Endothelial cell (in vitro differentiated cells): Measurements from ENCODE around the gene CACNA1D. TPM values are rescaled to one million over a fixed set of nuclear protein-coding genes. Genes with fewer than 3 reads are reported as not detected.

Source experiments
- DNase-seq: peaks from one replicate; pipeline ENCODE4 v3.0.0; 2021; ENCODE audit warnings: low spot score
- H3K27ac Mint-ChIP-seq: one replicate; pipeline ENCODE4 v1.8.0; 2021; ENCODE audit warnings: mixed read lengths, inconsistent platforms; ENCODE audit not compliant: unreplicated experiment
- H3K27me3 Mint-ChIP-seq: one replicate; pipeline ENCODE4 v1.8.0; 2021; ENCODE audit warnings: mild to moderate bottlenecking, moderate library complexity, mixed read lengths, inconsistent platforms; ENCODE audit not compliant: unreplicated experiment
- H3K36me3 Mint-ChIP-seq: one replicate; pipeline ENCODE4 v1.8.0; 2021; ENCODE audit warnings: mild to moderate bottlenecking, low read depth, mixed read lengths, inconsistent platforms; ENCODE audit not compliant: unreplicated experiment
- H3K4me1 Mint-ChIP-seq: one replicate; pipeline ENCODE4 v1.8.0; 2021; ENCODE audit warnings: mild to moderate bottlenecking, mixed read lengths, inconsistent platforms; ENCODE audit not compliant: unreplicated experiment
- H3K4me3 Mint-ChIP-seq: one replicate; pipeline ENCODE4 v1.8.0; 2021; ENCODE audit warnings: mild to moderate bottlenecking, mixed read lengths, inconsistent platforms; ENCODE audit not compliant: unreplicated experiment
- H3K9me3 Mint-ChIP-seq: one replicate; pipeline ENCODE4 v1.8.0; 2021; ENCODE audit warnings: mixed read lengths, inconsistent platforms; ENCODE audit not compliant: unreplicated experiment
- CTCF ChIP-seq: fragments of 200-600 bp; sonication (generic); IDR thresholded peaks from one replicate; pipeline ENCODE4 v1.5.0; 2021; ENCODE audit warnings: antibody characterized with exemption; ENCODE audit not compliant: unreplicated experiment
- total RNA-seq: library from RNA; stranded (reverse); fragmentation: NEBNext Ultra II Directional; extraction: Animal tissue kit (Norgen Biotek cat#: 25700); gene quantifications from one replicate; pipeline ENCODE4 v1.2.1, GENCODE V29; 2021; ENCODE audit not compliant: unreplicated experiment

CACNA1D gene
- total RNA-seq, 1 donor from 2014 or later: 208 TPM

GRCh38 chr3:53500165-53500777 lies 5.9 kb downstream of the CACNA1D start:
- TF ChIP-seq CTCF: no peak
- Mint-ChIP-seq H3K27ac (no peak overlapping the region), H3K36me3 (no peaks in the 10 kb centered on the region), H3K27me3 (peaks cover 4% of the 10 kb centered on the region), H3K9me3 (no peaks in the 10 kb centered on the region), H3K4me1 (peaks cover 24% of the 10 kb centered on the region), H3K4me3 (no peak overlapping the region)
- DNase-seq: no peak

DNA sequence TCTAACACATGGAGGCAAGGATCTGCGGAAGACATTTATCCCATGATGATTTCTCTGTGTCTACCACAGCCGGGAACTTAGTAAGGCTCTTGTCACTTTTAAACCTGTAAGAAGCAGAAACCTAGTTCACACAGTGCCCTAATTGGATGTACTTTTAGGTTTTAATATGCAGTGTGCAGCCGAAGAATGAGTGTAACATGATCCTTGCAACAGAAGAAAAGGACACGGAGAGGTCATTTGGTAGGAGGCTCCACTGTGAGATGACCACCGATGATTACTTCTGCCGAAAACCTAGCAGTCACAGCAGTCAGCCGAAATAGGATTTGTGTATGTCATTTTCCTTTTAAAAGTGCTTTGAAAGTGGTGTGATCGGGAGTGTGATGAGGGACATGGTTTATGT lies 6.8 kb downstream of the CACNA1D start:
- Mint-ChIP-seq H3K27me3 (peaks cover 1% of the 10 kb centered on the region), H3K4me3 (no peak overlapping the region), H3K27ac (no peak overlapping the region), H3K4me1 (peaks cover 27% of the 10 kb centered on the region), H3K36me3 (no peaks in the 10 kb centered on the region), H3K9me3 (no peaks in the 10 kb centered on the region)
- no peak for TF ChIP-seq CTCF
- DNase-seq: no peak

- H3K27ac Mint-ChIP-seq: peak overlapping the region; percentile 49
- H3K27me3 Mint-ChIP-seq: peaks cover 1% of the 10 kb centered on the region
- no peak for TF ChIP-seq CTCF
These were observed 8.3 kb downstream of the CACNA1D start for GRCh38 chr3:53502737-53503136.

DNA sequence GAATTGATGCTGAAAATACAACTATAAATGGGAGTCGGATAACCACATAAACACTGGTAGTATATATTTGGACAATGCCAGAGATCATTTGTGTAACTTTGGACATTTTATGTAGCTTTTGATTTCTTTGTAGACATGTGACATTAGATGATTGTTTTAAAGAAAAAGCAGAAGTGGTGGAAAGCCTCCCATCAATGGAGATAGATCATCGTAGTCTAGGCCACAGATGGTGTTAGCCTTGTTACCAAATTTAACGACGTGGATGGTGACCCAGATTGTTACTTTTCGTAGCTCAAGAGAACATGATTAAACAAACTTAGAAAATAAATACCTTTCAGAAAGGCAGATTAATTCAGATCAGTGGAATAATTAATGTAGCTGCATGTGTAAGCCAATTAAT lies 8.8 kb downstream of the CACNA1D start:
- TF ChIP-seq CTCF: no peak
- no peak overlapping the region for H3K4me3 Mint-ChIP-seq
- peaks cover 1% of the 10 kb centered on the region for H3K27me3 Mint-ChIP-seq
- no peaks in the 10 kb centered on the region for H3K9me3 Mint-ChIP-seq
- H3K36me3 Mint-ChIP-seq: no peaks in the 10 kb centered on the region
- no peak for DNase-seq
- H3K4me1 Mint-ChIP-seq: peaks cover 24% of the 10 kb centered on the region
- peak overlapping the region; percentile 49 for H3K27ac Mint-ChIP-seq

More at GRCh38 chr3:53502737-53503136, 8.3 kb downstream of the CACNA1D start:
- Mint-ChIP-seq H3K36me3 (no peaks in the 10 kb centered on the region), H3K4me1 (peaks cover 24% of the 10 kb centered on the region), H3K4me3 (no peak overlapping the region), H3K9me3 (no peaks in the 10 kb centered on the region)
- no peak for DNase-seq

- peaks cover 5% of the 10 kb centered on the region for H3K27me3 Mint-ChIP-seq
- DNase-seq: no peak
- peaks cover 36% of the 10 kb centered on the region for H3K4me1 Mint-ChIP-seq
- TF ChIP-seq CTCF: no peak
- H3K4me3 Mint-ChIP-seq: no peak overlapping the region
- H3K36me3 Mint-ChIP-seq: no peaks in the 10 kb centered on the region
- H3K9me3 Mint-ChIP-seq: no peaks in the 10 kb centered on the region
- H3K27ac Mint-ChIP-seq: no peak overlapping the region
These were observed 11.8 kb downstream of the CACNA1D start for GRCh38 chr3:53506110-53506762.
